ENCODE data around the gene QPCT.
A peak's percentile ranks its signal among the peaks of the same experiment; 100 is the strongest.

QPCT gene

GRCh38 chr2:37343537-37344434, 644 bp upstream of the QPCT start:
- TF ChIP-seq, protein P1, sequence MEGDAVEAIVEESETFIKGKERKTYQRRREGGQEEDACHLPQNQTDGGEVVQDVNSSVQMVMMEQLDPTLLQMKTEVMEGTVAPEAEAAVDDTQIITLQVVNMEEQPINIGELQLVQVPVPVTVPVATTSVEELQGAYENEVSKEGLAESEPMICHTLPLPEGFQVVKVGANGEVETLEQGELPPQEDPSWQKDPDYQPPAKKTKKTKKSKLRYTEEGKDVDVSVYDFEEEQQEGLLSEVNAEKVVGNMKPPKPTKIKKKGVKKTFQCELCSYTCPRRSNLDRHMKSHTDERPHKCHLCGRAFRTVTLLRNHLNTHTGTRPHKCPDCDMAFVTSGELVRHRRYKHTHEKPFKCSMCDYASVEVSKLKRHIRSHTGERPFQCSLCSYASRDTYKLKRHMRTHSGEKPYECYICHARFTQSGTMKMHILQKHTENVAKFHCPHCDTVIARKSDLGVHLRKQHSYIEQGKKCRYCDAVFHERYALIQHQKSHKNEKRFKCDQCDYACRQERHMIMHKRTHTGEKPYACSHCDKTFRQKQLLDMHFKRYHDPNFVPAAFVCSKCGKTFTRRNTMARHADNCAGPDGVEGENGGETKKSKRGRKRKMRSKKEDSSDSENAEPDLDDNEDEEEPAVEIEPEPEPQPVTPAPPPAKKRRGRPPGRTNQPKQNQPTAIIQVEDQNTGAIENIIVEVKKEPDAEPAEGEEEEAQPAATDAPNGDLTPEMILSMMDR (conservative IDR thresholded peaks at IDR 0.05; ENCODE audit: low read depth, low read length) = peak; percentile 46
- peak overlapping the region; percentile 78 for H3K4me3 ChIP-seq (ENCODE audit: low read length)
- no peak for DNase-seq (ENCODE audit: low read depth)

- DNase-seq (ENCODE audit: low read depth) = no peak
- TF ChIP-seq, protein P1 (conservative IDR thresholded peaks at IDR 0.05; ENCODE audit: low read depth, low read length) = no peak
- H3K4me3 ChIP-seq (ENCODE audit: low read length) = no peak overlapping the region
These were observed 3.7 kb downstream of the QPCT start for GRCh38 chr2:37348155-37348554.

GRCh38 chr2:37349231-37349860, 4.9 kb downstream of the QPCT start:
- no peak for DNase-seq (ENCODE audit: low read depth)
- TF ChIP-seq, protein P1 (conservative IDR thresholded peaks at IDR 0.05; ENCODE audit: low read depth, low read length) = no peak
- H3K4me3 ChIP-seq (ENCODE audit: low read length) = no peak overlapping the region

GRCh38 chr2:37350034-37350433, 5.6 kb downstream of the QPCT start:
- no peak overlapping the region for H3K4me3 ChIP-seq (ENCODE audit: low read length)
- TF ChIP-seq, protein P1 (conservative IDR thresholded peaks at IDR 0.05; ENCODE audit: low read depth, low read length) = no peak
- DNase-seq (ENCODE audit: low read depth) = no peak

DNA sequence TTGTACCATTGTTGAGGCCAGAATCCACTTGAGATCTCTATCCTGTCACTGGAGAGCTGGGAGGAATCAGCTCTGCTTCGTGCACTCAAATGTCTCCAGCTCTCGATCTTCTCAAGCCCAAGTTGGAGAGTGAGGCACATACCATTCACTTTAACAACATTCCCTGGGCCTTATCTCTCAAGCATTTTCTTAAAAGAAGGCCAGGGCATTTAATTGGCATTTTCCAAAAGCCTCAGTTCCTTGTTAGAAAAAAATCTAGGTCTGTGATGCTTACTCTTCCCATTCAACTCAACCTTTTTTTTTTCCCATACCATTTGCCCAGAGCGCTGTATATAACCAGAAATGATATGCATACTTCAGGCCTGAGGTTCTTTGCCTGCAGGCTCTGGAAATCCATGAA, 10.1 kb downstream of the QPCT start:
- no peak for DNase-seq (ENCODE audit: low read depth)

DNA sequence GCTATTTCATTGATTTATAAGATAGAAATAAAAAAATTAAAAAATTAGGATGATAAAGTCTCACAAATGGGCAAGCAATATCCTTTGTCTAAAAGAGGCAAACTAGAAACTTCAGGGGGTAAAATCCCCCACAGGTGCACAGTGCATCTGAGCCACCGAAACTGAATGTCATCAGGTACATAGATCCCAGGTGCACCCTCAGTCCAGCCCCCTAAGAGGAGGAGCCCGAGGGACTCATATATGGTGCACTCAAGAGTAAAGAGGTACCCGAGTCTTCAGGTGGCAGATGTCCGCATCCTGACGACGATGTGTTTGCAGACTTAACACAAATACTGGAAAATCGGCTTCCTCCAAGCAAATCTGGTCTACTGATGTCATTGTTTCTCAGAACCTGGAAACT, 11.3 kb downstream of the QPCT start:
- H3K4me3 ChIP-seq (ENCODE audit: low read length) = no peak overlapping the region
- TF ChIP-seq, protein P1 (conservative IDR thresholded peaks at IDR 0.05; ENCODE audit: low read depth, low read length) = no peak
- DNase-seq (ENCODE audit: low read depth) = no peak

More for the DNA sequence above, 10.1 kb downstream of the QPCT start:
- TF ChIP-seq, protein P1 (conservative IDR thresholded peaks at IDR 0.05; ENCODE audit: low read depth, low read length) = no peak
- H3K4me3 ChIP-seq (ENCODE audit: low read length) = no peak overlapping the region

Data from retinal pigment epithelial cell (primary cell).